ENCODE results near the gene SLC35B2.
A peak's percentile ranks its signal among the peaks of the same experiment; 100 is the strongest.

The SLC35B2 gene

DNA sequence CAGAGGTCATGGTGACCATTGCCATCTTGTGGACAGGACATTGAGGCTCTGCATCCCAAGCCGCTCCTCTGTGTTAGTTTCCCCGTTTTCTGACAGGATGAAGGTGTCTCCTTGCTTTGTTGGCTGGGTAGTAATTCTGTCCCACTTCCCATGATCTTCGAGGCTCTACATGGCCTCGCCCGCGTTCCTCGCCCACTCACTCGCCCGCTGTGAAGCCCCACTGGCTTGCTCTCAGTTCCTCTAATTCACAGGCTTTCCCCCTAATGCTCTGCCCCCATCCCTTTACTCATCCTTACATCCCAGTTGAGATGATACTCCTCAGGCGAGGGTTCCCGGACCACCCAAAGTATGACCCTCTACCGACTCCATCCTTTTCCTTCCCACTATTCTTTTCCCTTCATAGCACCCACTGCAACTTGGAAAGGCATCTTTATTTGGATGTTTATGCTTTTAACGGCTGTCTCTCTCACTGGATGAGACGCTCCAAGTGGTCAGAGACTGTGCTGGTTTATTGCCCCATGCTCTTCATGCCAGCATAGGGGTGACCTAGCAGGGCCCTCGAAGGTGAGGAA lies 511 bp upstream of the SLC35B2 start:
- DNase-seq (ENCODE audit: low spot score): peak; percentile 68
- in situ Hi-C loops (cut with MboI; ENCODE audit: low pct_unique_long_range_greater_than_20kb, low sequenced_read_pairs, unreplicated experiment): no loop called here

DNA sequence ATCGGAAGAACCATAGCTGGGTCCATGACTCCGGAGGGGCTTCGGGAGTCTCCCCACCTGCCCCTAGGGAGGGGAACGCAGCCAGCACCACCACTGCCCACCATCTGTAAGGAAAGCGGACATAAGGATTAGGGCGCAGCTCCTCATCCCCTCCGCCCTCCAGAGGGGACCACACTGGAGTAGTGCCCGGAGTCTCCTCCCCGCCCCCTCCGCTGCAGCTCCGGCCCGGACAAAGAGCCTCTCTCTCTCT lies 628 bp downstream of the SLC35B2 start:
- TF ChIP-seq, protein P1, sequence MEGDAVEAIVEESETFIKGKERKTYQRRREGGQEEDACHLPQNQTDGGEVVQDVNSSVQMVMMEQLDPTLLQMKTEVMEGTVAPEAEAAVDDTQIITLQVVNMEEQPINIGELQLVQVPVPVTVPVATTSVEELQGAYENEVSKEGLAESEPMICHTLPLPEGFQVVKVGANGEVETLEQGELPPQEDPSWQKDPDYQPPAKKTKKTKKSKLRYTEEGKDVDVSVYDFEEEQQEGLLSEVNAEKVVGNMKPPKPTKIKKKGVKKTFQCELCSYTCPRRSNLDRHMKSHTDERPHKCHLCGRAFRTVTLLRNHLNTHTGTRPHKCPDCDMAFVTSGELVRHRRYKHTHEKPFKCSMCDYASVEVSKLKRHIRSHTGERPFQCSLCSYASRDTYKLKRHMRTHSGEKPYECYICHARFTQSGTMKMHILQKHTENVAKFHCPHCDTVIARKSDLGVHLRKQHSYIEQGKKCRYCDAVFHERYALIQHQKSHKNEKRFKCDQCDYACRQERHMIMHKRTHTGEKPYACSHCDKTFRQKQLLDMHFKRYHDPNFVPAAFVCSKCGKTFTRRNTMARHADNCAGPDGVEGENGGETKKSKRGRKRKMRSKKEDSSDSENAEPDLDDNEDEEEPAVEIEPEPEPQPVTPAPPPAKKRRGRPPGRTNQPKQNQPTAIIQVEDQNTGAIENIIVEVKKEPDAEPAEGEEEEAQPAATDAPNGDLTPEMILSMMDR (IDR thresholded peaks at IDR 0.05; ENCODE audit: extremely low read depth, insufficient read depth, missing control alignments): no peak
- DNase-seq (ENCODE audit: low spot score): no peak
- in situ Hi-C loops (cut with MboI; ENCODE audit: low pct_unique_long_range_greater_than_20kb, low sequenced_read_pairs, unreplicated experiment): no loop called here

More for the DNA sequence above, 511 bp upstream of the SLC35B2 start:
- TF ChIP-seq, protein P1 (IDR thresholded peaks at IDR 0.05; ENCODE audit: extremely low read depth, insufficient read depth, missing control alignments): no peak

DNA sequence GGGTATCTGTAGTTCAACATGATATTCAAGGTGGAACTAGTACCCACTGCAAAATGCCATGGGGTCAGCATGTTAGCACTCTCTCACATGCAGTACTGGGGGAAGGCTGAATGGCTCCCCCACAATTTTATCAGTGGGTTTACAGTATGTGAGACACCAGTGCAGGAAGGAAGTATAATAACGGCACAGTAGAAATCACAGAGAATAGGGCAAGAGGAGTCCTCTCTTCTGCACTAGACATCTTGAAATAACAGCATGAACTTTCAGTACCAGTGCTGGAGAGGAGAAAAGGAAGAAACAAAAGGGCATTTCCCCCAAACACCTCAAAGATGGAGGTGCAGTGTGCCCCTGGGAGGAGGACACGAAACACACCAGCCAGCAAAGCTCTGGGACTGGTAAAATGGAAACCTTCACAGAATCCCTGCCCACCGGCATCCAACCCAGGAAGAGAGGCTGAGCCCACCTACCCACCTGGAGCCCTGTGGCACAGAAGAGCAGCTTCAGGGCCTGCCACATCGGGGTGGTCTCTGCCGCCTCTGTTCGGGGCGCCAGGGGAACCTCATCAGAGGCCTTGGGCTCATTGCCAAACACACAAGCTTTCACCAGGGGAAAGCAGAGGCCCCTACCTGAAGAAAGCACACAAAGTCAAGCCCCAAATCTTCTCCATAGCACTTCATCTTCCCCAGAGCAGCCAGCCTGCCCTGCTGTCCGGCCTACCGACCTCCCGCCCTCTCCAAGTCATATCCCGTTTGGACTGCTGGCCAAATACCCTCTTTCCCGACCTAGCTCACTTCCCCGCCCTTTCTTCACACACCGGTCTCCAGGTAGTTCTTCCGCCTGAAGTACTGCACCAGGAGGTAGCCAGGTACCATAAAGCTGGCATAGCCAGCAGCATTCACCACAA lies 1.2 kb downstream of the SLC35B2 start:
- DNase-seq (ENCODE audit: low spot score): peak; percentile 43
- TF ChIP-seq, protein P1 (IDR thresholded peaks at IDR 0.05; ENCODE audit: extremely low read depth, insufficient read depth, missing control alignments): no peak
- in situ Hi-C loops (cut with MboI; ENCODE audit: low pct_unique_long_range_greater_than_20kb, low sequenced_read_pairs, unreplicated experiment): no loop called here

DNA sequence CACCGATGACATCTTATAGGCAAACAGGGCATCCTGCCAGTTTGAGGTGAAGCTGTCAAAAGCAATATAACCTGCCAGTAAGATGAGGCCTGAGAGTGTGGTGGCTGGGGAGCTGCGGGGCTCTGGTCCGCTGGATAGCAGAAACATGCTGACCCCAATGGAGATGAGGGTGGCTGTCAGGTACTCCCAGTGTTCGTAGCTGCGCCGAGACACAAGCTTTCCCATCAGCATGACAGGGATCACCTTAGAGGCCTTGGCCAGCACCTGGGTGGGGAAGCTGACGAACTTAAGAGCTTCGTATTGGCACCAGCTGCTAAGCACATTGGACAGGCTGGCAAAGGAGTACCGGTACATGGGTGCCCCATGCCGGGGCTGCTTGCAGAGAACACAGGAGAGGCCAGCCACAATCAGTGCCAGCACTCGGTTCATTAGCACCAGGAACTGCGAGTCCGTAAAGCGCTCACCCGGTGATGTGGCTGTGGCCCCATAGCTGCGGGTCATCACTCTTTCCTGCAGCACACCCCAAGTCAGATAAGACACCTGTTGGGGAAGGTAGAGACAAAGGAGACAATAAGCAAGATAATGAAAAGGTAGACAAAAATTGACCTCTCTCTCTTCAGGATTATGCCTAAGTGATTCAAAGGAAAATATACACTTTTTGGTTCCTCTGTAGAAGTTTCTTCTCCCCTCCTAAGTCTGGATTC lies 2.1 kb downstream of the SLC35B2 start:
- TF ChIP-seq, protein P1 (IDR thresholded peaks at IDR 0.05; ENCODE audit: extremely low read depth, insufficient read depth, missing control alignments): no peak
- in situ Hi-C loops (cut with MboI; ENCODE audit: low pct_unique_long_range_greater_than_20kb, low sequenced_read_pairs, unreplicated experiment): no loop called here
- DNase-seq (ENCODE audit: low spot score): no peak

DNA sequence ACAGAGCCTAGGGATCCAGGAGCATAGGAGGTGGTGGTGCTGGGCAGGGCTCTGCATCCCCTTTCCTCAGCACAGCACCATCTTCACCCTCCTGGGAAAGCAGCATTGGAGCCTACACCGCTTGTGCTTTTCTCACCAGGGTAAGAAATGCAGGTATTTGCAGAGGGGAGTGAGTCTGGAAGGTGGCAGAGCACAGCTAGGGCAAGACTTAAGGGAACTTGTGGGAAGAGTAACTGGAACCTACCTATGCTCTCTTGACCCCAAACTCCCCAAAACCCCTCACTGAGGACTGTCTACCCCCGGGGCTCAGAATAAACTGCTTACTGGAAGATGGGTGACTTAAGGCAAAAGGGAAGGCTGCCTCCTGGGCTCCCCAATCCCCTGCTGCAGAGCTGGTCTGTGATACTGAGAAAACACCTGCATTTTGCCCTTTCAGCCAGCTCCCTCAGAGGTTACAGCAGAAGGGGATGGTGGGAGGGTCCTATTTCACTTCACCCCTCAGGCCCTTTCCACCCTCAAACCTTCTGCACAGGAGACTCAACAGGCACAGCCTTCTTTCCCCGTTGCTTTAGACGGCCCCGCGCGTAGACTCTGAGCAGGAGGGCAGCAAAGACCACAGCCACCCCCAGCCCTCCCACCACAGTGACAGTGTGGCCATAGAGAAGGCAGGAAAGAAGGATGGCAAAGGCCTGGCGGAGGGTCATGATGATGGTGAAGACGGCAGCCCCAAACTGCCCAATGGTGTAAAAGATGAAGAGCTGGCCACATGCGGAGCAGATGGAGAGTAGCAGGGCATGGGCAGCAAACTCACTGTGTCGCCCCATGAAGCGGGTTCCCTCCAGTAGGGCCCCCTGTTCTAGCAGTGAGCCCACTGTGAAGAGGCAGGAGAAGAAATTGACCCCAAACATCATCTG lies 2.9 kb downstream of the SLC35B2 start:
- in situ Hi-C loops (cut with MboI; ENCODE audit: low pct_unique_long_range_greater_than_20kb, low sequenced_read_pairs, unreplicated experiment): no loop called here
- no peak for DNase-seq (ENCODE audit: low spot score)
- TF ChIP-seq, protein P1 (IDR thresholded peaks at IDR 0.05; ENCODE audit: extremely low read depth, insufficient read depth, missing control alignments): no peak
